B cell (primary cell): ENCODE data around the gene NUBP1.

Experiments
- CTCF ChIP-seq: fragments of 200-600 bp; IDR thresholded peaks from one replicate; pipeline ENCODE4 v1.8.0; 2022; ENCODE audit warnings: antibody characterized with exemption, mild to moderate bottlenecking
- EZH2 ChIP-seq: IDR thresholded peaks from 2 replicates; pipeline ENCODE4 v1.6.1; 2012; ENCODE audit warnings: borderline replicate concordance, low read depth, mild to moderate bottlenecking, moderate library complexity, low read length; ENCODE audit not compliant: insufficient read depth, poor library complexity, severe bottlenecking

GRCh38 chr16:10817963-10818941 lies 74.6 kb downstream of the NUBP1 start, which contains the start of gene TVP23A:
- TF ChIP-seq CTCF (no peak), EZH2 (no peak)
